K562 (cell line): ENCODE results near the gene ZNF346. TPM values are rescaled to one million over a fixed set of nuclear protein-coding genes. Genes with fewer than 3 reads are reported as not detected.

ENCODE experiments used
- BCOR ChIP-seq: fragments of 450-650 bp; IDR thresholded peaks from 2 replicates; pipeline ENCODE4 v1.6.1; 2016
- BRF1 ChIP-seq: IDR thresholded peaks from 3 replicates; pipeline ENCODE4 v1.6.1; 2011; ENCODE audit warnings: borderline replicate concordance, mild to moderate bottlenecking; ENCODE audit not compliant: insufficient read length; ENCODE audit errors: extremely low read depth
- CEBPG ChIP-seq, 3 experiments: fragments of 200-800 bp in 1 of 3; sonication (Bioruptor generic) in 1 of 3; sonication (generic) in 1 of 3; formaldehyde crosslinking in 1 of 3; IDR thresholded peaks in 2 of 3; conservative IDR thresholded peaks in 1 of 3; 2 replicates each; pipeline versions ENCODE4 v1.6.1 to v1.8.0; 2016 to 2022; ENCODE audit warnings: missing compliant biosample characterization in 2 of 3, missing genetic modification characterization in 2 of 3, mild to moderate bottlenecking in 1 of 3, missing genetic modification reagents in 1 of 3
- E2F5 ChIP-seq: sonication (generic); formaldehyde crosslinking; IDR thresholded peaks from 2 replicates; pipeline ENCODE4 v1.8.0; 2022; ENCODE audit warnings: mild to moderate bottlenecking, missing genetic modification reagents
- HDAC3 ChIP-seq: fragments of 450-650 bp; IDR thresholded peaks from 2 replicates; pipeline ENCODE4 v1.6.1; 2018; ENCODE audit warnings: borderline replicate concordance, mild to moderate bottlenecking, moderate library complexity; ENCODE audit not compliant: partially characterized antibody
- JUND ChIP-seq, 2 experiments: IDR thresholded peaks; 2 replicates in 1 of 2; 3 replicates in 1 of 2; pipeline ENCODE4 v1.6.1; 2011; ENCODE audit warnings: borderline replicate concordance in 2 of 2, low read depth in 2 of 2, low read length in 2 of 2, improper control_type of control experiment in 1 of 2, missing biosample characterization in 1 of 2, missing genetic modification characterization in 1 of 2, missing genetic modification reagents in 1 of 2
- LEF1 ChIP-seq: fragments of 450-650 bp; IDR thresholded peaks from 2 replicates; pipeline ENCODE4 v1.6.1; 2016; ENCODE audit warnings: mild to moderate bottlenecking
- MAZ ChIP-seq, 2 experiments: fragments of 450-650 bp in 1 of 2; sonication (generic) in 1 of 2; formaldehyde crosslinking; IDR thresholded peaks in 1 of 2; conservative IDR thresholded peaks in 1 of 2; 2 replicates each; pipeline versions ENCODE4 v1.4.0 to v1.5.0; 2020; ENCODE audit warnings: mild to moderate bottlenecking in 1 of 2, missing genetic modification reagents in 1 of 2
- MXI1 ChIP-seq: IDR thresholded peaks from 2 replicates; pipeline ENCODE4 v1.6.1; 2011; ENCODE audit warnings: low read depth, mild to moderate bottlenecking, improper control_type of control experiment, low read length
- NCOA1 ChIP-seq: fragments of 450-650 bp; IDR thresholded peaks from 2 replicates; pipeline ENCODE4 v1.6.1; 2016; ENCODE audit warnings: low read depth
- NCOA6 ChIP-seq: fragments of 450-650 bp; IDR thresholded peaks from 2 replicates; pipeline ENCODE4 v1.6.1; 2017; ENCODE audit warnings: mild to moderate bottlenecking
- RBM14 ChIP-seq: fragments of 200-400 bp; formaldehyde crosslinking; IDR thresholded peaks from 2 replicates; pipeline ENCODE4 v1.6.1; 2018; ENCODE audit warnings: low read depth, mild to moderate bottlenecking, low read length, moderate library complexity, borderline replicate concordance; ENCODE audit not compliant: insufficient read depth
- RUNX1 ChIP-seq: sonication (generic); IDR thresholded peaks from 2 replicates; pipeline ENCODE4 v1.6.1; 2016; ENCODE audit warnings: antibody characterized with exemption, low read depth
- SMARCA4 ChIP-seq: fragments of 450-650 bp; IDR thresholded peaks from 2 replicates; pipeline ENCODE4 v1.6.1; 2016
- TRIM28 ChIP-seq: fragments of 450-650 bp; IDR thresholded peaks from 2 replicates; pipeline ENCODE4 v1.6.1; 2017
- WHSC1 ChIP-seq: IDR thresholded peaks from one replicate; pipeline ENCODE4 v1.6.1; 2012; ENCODE audit warnings: low read length, control low read depth, inconsistent platforms
- ZBTB11 ChIP-seq, 3 experiments: fragments of 200-800 bp in 1 of 3; fragments of 250-450 bp in 1 of 3; fragments of 450-650 bp in 1 of 3; sonication (Bioruptor Pico) in 1 of 3; sonication (Bioruptor generic) in 1 of 3; formaldehyde crosslinking in 1 of 3; IDR thresholded peaks; 2 replicates each; pipeline versions ENCODE4 v1.6.1 to v1.8.0; 2016 to 2022; ENCODE audit warnings: mild to moderate bottlenecking in 2 of 3, missing genetic modification characterization in 2 of 3, missing compliant biosample characterization in 1 of 3, moderate library complexity in 1 of 3
- ZBTB17 ChIP-seq: fragments of 450-650 bp; formaldehyde crosslinking; IDR thresholded peaks from 2 replicates; pipeline ENCODE4 v1.4.0; 2020; ENCODE audit warnings: mild to moderate bottlenecking
- ZNF140 ChIP-seq: fragments of 250-450 bp; sonication (Bioruptor Pico); IDR thresholded peaks from 2 replicates; pipeline ENCODE4 v1.8.0; 2021; ENCODE audit warnings: moderate library complexity, mild to moderate bottlenecking, inconsistent platforms
- ZNF212 ChIP-seq: fragments of 450-650 bp; formaldehyde crosslinking; IDR thresholded peaks from 2 replicates; pipeline ENCODE4 v1.4.0; 2020; ENCODE audit warnings: mild to moderate bottlenecking
- ZNF232 ChIP-seq: sonication (generic); formaldehyde crosslinking; IDR thresholded peaks from 2 replicates; pipeline ENCODE4 v1.8.0; 2022; ENCODE audit warnings: mild to moderate bottlenecking, missing genetic modification reagents
- polyA plus RNA-seq, 8 experiments: library from polyadenylated mRNA; depleted of rRNA in 4 of 8; stranded (reverse) in 5 of 8; unstranded in 3 of 8; fragments of >200 nt; fragmentation: Nextera tagmentation in 2 of 8; fragmentation: Illumina TruSeq in 1 of 8; extraction: Ambion mirVana in 2 of 8; extraction: Trizol in 1 of 8; gene quantifications; 2 replicates each; pipeline versions ENCODE4 v1.2.1 to v1.2.3, GENCODE V29; 2011 to 2014; ENCODE audit warnings: inconsistent platforms in 1 of 8, missing spikeins in 1 of 8
- total RNA-seq, 7 experiments: library from RNA; depleted of rRNA in 6 of 7; stranded (reverse); fragments of >200 nt in 6 of 7; fragmentation: Illumina TruSeq in 2 of 7; extraction: Trizol in 2 of 7; gene quantifications; 2 replicates each; pipeline versions ENCODE4 v1.2.1 to v1.2.3, GENCODE V29; 2011 to 2021; ENCODE audit warnings: low replicate concordance in 1 of 7
- TF ChIP-seq, protein P1 (sequence below): sonication (generic); formaldehyde crosslinking; IDR thresholded peaks from 2 replicates; pipeline ENCODE4 v1.5.0; 2020; ENCODE audit warnings: missing genetic modification reagents

Gene ZNF346
- total and polyA plus RNA-seq, 9 of the 15 experiments (the other 6 are each of a cell fraction or from before 2014, with no cell fraction given) = 5.0 to 25.1 (median 20.1) TPM

GRCh38 chr5:177006265-177006972 lies 16.1 kb upstream of the ZNF346 start, which contains the start of gene UIMC1 (continued):
- no peak for TF ChIP-seq RUNX1
- TF ChIP-seq, protein P1, sequence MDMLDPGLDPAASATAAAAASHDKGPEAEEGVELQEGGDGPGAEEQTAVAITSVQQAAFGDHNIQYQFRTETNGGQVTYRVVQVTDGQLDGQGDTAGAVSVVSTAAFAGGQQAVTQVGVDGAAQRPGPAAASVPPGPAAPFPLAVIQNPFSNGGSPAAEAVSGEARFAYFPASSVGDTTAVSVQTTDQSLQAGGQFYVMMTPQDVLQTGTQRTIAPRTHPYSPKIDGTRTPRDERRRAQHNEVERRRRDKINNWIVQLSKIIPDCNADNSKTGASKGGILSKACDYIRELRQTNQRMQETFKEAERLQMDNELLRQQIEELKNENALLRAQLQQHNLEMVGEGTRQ (CRISPR knock-in tag) = no peak
- 0 out of 2 replicates have a peak, but pooled peaks have one; percentile 40 for TF ChIP-seq LEF1
- no peak; the same call in 1 of the 2 replicates for TF ChIP-seq SMARCA4
- TF ChIP-seq ZNF140 (CRISPR knock-in tag) = no peak
- TF ChIP-seq MAZ (CRISPR knock-in tag; conservative IDR thresholded peaks at IDR 0.05 in 1 of 2, IDR thresholded peaks at IDR 0.05 in 1 of 2) = peak; percentile 66; a peak in 3 of 4 replicates
- TF ChIP-seq RBM14 = peak; percentile 86; the same call in 1 of the 2 replicates
- TF ChIP-seq WHSC1 = no peak
- no peak for TF ChIP-seq HDAC3
- TF ChIP-seq ZNF212 = no peak
- no peak for TF ChIP-seq ZBTB17 (CRISPR knock-in tag)
- TF ChIP-seq JUND (IDR thresholded peaks at IDR 0.05; ENCODE audit: borderline replicate concordance, low read depth, low read length) = peak; percentile 98
- no peak for TF ChIP-seq JUND (tag; IDR thresholded peaks at IDR 0.05; ENCODE audit: borderline replicate concordance, low read depth, low read length)
- no peak for TF ChIP-seq BCOR
- TF ChIP-seq ZBTB11 (CRISPR knock-in tag; IDR thresholded peaks at IDR 0.05) = no peak
- peak; percentile 65 for TF ChIP-seq CEBPG (CRISPR knock-in tag; IDR thresholded peaks at IDR 0.05)
- TF ChIP-seq CEBPG (tag; conservative IDR thresholded peaks at IDR 0.05 in 1 of 2, IDR thresholded peaks at IDR 0.05 in 1 of 2) = no peak; a peak in 2 of 4 replicates
- peak; percentile 12; the same call in 1 of the 2 replicates for TF ChIP-seq ZNF232 (CRISPR knock-in tag)
- peak; percentile 65 for TF ChIP-seq MXI1
- TF ChIP-seq NCOA1 = no peak
- no peak for TF ChIP-seq BRF1
- peak; percentile 52; the same call in 1 of the 2 replicates for TF ChIP-seq TRIM28
- TF ChIP-seq NCOA6 = peak; percentile 44; the same call in 1 of the 2 replicates
- 0 out of 2 replicates have a peak, but pooled peaks have one; percentile 21 for TF ChIP-seq E2F5 (CRISPR knock-in tag)
